ENCODE data around the gene NISCH.

The NISCH gene

GRCh38 chr3:52441772-52442332 is 13.6 kb upstream of the NISCH start:
- Histone ChIP-seq H3K9ac (ENCODE audit: low read length) (no peak overlapping the region), H4K20me1 (ENCODE audit: low read depth, low read length) (no peaks in the 10 kb centered on the region), H3K4me2 (ENCODE audit: low read depth, low read length, poor library complexity, severe bottlenecking) (no peak overlapping the region)

GRCh38 chr3:52442409-52443267 is 12.8 kb upstream of the NISCH start:
- no peaks in the 10 kb centered on the region for H3K36me3 ChIP-seq (ENCODE audit: low read length)
- no peak overlapping the region for H3K27ac ChIP-seq (ENCODE audit: low read depth, low read length)
- no peak overlapping the region for H3K9ac ChIP-seq (ENCODE audit: low read length)
- no peak for TF ChIP-seq EZH2phosphoT487 (conservative IDR thresholded peaks at IDR 0.05; ENCODE audit: low read length)
- no peak for TF ChIP-seq CTCF (IDR thresholded peaks at IDR 0.05; ENCODE audit: insufficient read depth, low read length, poor library complexity, severe bottlenecking)
- H3F3A ChIP-seq (ENCODE audit: insufficient read depth) = no peaks in the 10 kb centered on the region
- H3K27me3 ChIP-seq (ENCODE audit: low read length) = no peaks in the 10 kb centered on the region
- no peaks in the 10 kb centered on the region for H3K9me2 ChIP-seq (replicated peaks; ENCODE audit: insufficient read depth, low read length)
- no peak overlapping the region for H3K4me3 ChIP-seq (ENCODE audit: insufficient read depth, low read length, poor library complexity, severe bottlenecking)
- H3K9me3 ChIP-seq (ENCODE audit: insufficient read depth, low read length) = no peaks in the 10 kb centered on the region
- no peak overlapping the region for H2AFZ ChIP-seq (ENCODE audit: low read depth, low read length, severe bottlenecking)
- H3K79me2 ChIP-seq (ENCODE audit: insufficient read depth, low read length) = no peaks in the 10 kb centered on the region
- H3K4me2 ChIP-seq (ENCODE audit: low read depth, low read length, poor library complexity, severe bottlenecking) = no peak overlapping the region
- H4K20me1 ChIP-seq (ENCODE audit: low read depth, low read length) = no peaks in the 10 kb centered on the region

More at GRCh38 chr3:52441772-52442332, 13.6 kb upstream of the NISCH start:
- no peaks in the 10 kb centered on the region for H3K9me2 ChIP-seq (replicated peaks; ENCODE audit: insufficient read depth, low read length)
- H3K36me3 ChIP-seq (ENCODE audit: low read length) = no peaks in the 10 kb centered on the region
- H3K79me2 ChIP-seq (ENCODE audit: insufficient read depth, low read length) = no peaks in the 10 kb centered on the region
- no peak overlapping the region for H3K27ac ChIP-seq (ENCODE audit: low read depth, low read length)
- H3K4me3 ChIP-seq (ENCODE audit: insufficient read depth, low read length, poor library complexity, severe bottlenecking) = no peak overlapping the region
- no peaks in the 10 kb centered on the region for H3F3A ChIP-seq (ENCODE audit: insufficient read depth)
- no peaks in the 10 kb centered on the region for H3K9me3 ChIP-seq (ENCODE audit: insufficient read depth, low read length)
- H3K27me3 ChIP-seq (ENCODE audit: low read length) = no peaks in the 10 kb centered on the region
- TF ChIP-seq CTCF (IDR thresholded peaks at IDR 0.05; ENCODE audit: insufficient read depth, low read length, poor library complexity, severe bottlenecking) = no peak
- TF ChIP-seq EZH2phosphoT487 (conservative IDR thresholded peaks at IDR 0.05; ENCODE audit: low read length) = no peak
- no peak overlapping the region for H2AFZ ChIP-seq (ENCODE audit: low read depth, low read length, severe bottlenecking)

GRCh38 chr3:52443268-52443610 is 12.2 kb upstream of the NISCH start:
- TF ChIP-seq EZH2phosphoT487 (conservative IDR thresholded peaks at IDR 0.05; ENCODE audit: low read length) = no peak
- no peak for TF ChIP-seq CTCF (IDR thresholded peaks at IDR 0.05; ENCODE audit: insufficient read depth, low read length, poor library complexity, severe bottlenecking)
- H3F3A ChIP-seq (ENCODE audit: insufficient read depth) = no peaks in the 10 kb centered on the region
- no peak overlapping the region for H3K4me2 ChIP-seq (ENCODE audit: low read depth, low read length, poor library complexity, severe bottlenecking)
- H3K9ac ChIP-seq (ENCODE audit: low read length) = no peak overlapping the region
- no peaks in the 10 kb centered on the region for H3K9me3 ChIP-seq (ENCODE audit: insufficient read depth, low read length)
- no peaks in the 10 kb centered on the region for H3K9me2 ChIP-seq (replicated peaks; ENCODE audit: insufficient read depth, low read length)
- H3K79me2 ChIP-seq (ENCODE audit: insufficient read depth, low read length) = no peaks in the 10 kb centered on the region
- no peak overlapping the region for H3K4me3 ChIP-seq (ENCODE audit: insufficient read depth, low read length, poor library complexity, severe bottlenecking)
- no peaks in the 10 kb centered on the region for H4K20me1 ChIP-seq (ENCODE audit: low read depth, low read length)
- no peaks in the 10 kb centered on the region for H3K27me3 ChIP-seq (ENCODE audit: low read length)
- no peak overlapping the region for H2AFZ ChIP-seq (ENCODE audit: low read depth, low read length, severe bottlenecking)
- no peaks in the 10 kb centered on the region for H3K36me3 ChIP-seq (ENCODE audit: low read length)
- H3K27ac ChIP-seq (ENCODE audit: low read depth, low read length) = no peak overlapping the region

All from SU-DHL-6 (cell line).